ENCODE measurements around the gene SGCD. TPM values are rescaled to one million over a fixed set of nuclear protein-coding genes. Genes with fewer than 3 reads are reported as not detected.

The SGCD gene
- total and polyA plus RNA-seq, 2 of the 4 experiments (the other 2 are of a cell fraction) = 5.8 to 10.6 TPM

GRCh38 chr5:156589946-156590216 lies 262.9 kb downstream of the SGCD start:
- H4K5ac ChIP-seq (ENCODE audit: low read depth, low read length) = no peak overlapping the region
- BruUV-seq (replicated peaks) = no TSS peak
- no peak for ATAC-seq (ENCODE audit: low read depth)
- no peak for TF ChIP-seq MAZ (IDR thresholded peaks at IDR 0.05; ENCODE audit: borderline replicate concordance, low read depth, low read length)
- TF ChIP-seq USF2 (IDR thresholded peaks at IDR 0.05; ENCODE audit: low read depth, low read length) = no peak
- TF ChIP-seq CEBPB (IDR thresholded peaks at IDR 0.05; ENCODE audit: low read depth, low read length) = no peak
- no peak for TF ChIP-seq RAD21 (IDR thresholded peaks at IDR 0.05; ENCODE audit: low read length)
- TF ChIP-seq NFE2L2 (IDR thresholded peaks at IDR 0.05; ENCODE audit: low read depth, low read length) = no peak
- TF ChIP-seq FOS (IDR thresholded peaks at IDR 0.05; ENCODE audit: low read depth, low read length) = no peak
- TF ChIP-seq ELK1 (IDR thresholded peaks at IDR 0.05; ENCODE audit: borderline replicate concordance, low read depth, low read length) = no peak
- no peak for TF ChIP-seq RFX5 (IDR thresholded peaks at IDR 0.05; ENCODE audit: low read depth, low read length)
- TF ChIP-seq CHD1 (IDR thresholded peaks at IDR 0.05; ENCODE audit: low read depth, low read length) = no peak
- TF ChIP-seq MXI1 (IDR thresholded peaks at IDR 0.05; ENCODE audit: borderline replicate concordance, low read depth, low read length) = no peak
- TF ChIP-seq CTCF (conservative IDR thresholded peaks at IDR 0.05; ENCODE audit: low read depth, low read length) = no peak
- TF ChIP-seq RCOR1 (IDR thresholded peaks at IDR 0.05; ENCODE audit: insufficient replicate concordance, low read length) = no peak
- TF ChIP-seq SMC3 (IDR thresholded peaks at IDR 0.05; ENCODE audit: low read depth, low read length) = no peak
- TF ChIP-seq POLR2A (IDR thresholded peaks at IDR 0.05; ENCODE audit: low read depth, low read length) = no peak
- H3K79me1 ChIP-seq (ENCODE audit: low read depth in 1 of 2, low read length in 2 of 2) = no peaks in the 10 kb centered on the region
- no peak overlapping the region for H2AFZ ChIP-seq (replicated peaks; ENCODE audit: low read length, poor library complexity)
- no peak overlapping the region for H4K91ac ChIP-seq (ENCODE audit: insufficient read depth, low read depth, low read length)
- no peak overlapping the region for H3K4ac ChIP-seq (ENCODE audit: low read depth, low read length)
- H3K36me3 ChIP-seq (ENCODE audit: control insufficient read depth, insufficient read depth, low read length) = peaks cover 8% of the 10 kb centered on the region; the same call in 1 of the 2 replicates
- H3K9me3 ChIP-seq (ENCODE audit: control insufficient read depth, insufficient read depth, low read length) = no peaks in the 10 kb centered on the region
- 27% methylated on average over 2 of the region's 4 CpGs; no CpG with 5 or more reads in 1 of the 2 experiments for WGBS, 2 experiments (ENCODE audit: extremely low coverage in 2 of 2, insufficient read length in 1 of 2)
- no peak overlapping the region for H3K56ac ChIP-seq (ENCODE audit: extremely low read depth, insufficient read depth, low read length)
- peaks cover 4% of the 10 kb centered on the region for H3K4me1 ChIP-seq (ENCODE audit: control insufficient read depth, insufficient read depth, low read length)
- H2BK120ac ChIP-seq (ENCODE audit: low read depth, low read length) = no peak overlapping the region
- in situ Hi-C loops (cut with MboI; ENCODE audit: low sequenced_read_pairs) (no loop called here), intact Hi-C loops (cut with micrococcal nuclease) (no loop called here), dilution Hi-C loops (cut with HindIII; ENCODE audit: low sequenced_read_pairs, unreplicated experiment) (no loop called here)
- no peak overlapping the region for H3K9ac ChIP-seq (ENCODE audit: low read depth, low read length)
- no peaks in the 10 kb centered on the region for H3K9me1 ChIP-seq (ENCODE audit: insufficient read depth, low read length)
- no peak overlapping the region for H3K4me3 ChIP-seq (ENCODE audit: insufficient read depth, low read depth, low read length)
- H4K20me1 ChIP-seq (ENCODE audit: insufficient read depth, low read length) = no peaks in the 10 kb centered on the region
- no peak overlapping the region for H3K4me2 ChIP-seq (ENCODE audit: low read depth, low read length)
- no peak overlapping the region for H2BK5ac ChIP-seq (ENCODE audit: low read depth, low read length, poor library complexity, severe bottlenecking)
- CTCF ChIA-PET = no interaction called here
- no peak overlapping the region for H2BK15ac ChIP-seq (ENCODE audit: low read depth, low read length)
- POLR2A ChIA-PET (ENCODE audit: unreplicated experiment) = no interaction called here
- DNase-seq = no peak
- H2AK5ac ChIP-seq (ENCODE audit: low read depth, low read length) = no peak overlapping the region
- H3K27me3 ChIP-seq (ENCODE audit: control insufficient read depth, insufficient read depth, low read length) = no peaks in the 10 kb centered on the region
- H2BK20ac ChIP-seq (ENCODE audit: low read depth, low read length) = no peak overlapping the region
- no peak overlapping the region for H2AK9ac ChIP-seq (replicated peaks; ENCODE audit: low read depth, low read length, poor library complexity)
- H4K8ac ChIP-seq (ENCODE audit: low read depth in 2 of 2, low read length in 2 of 2) = no peak overlapping the region
- no peak overlapping the region for H3K27ac ChIP-seq (ENCODE audit: insufficient read depth, low read length)
- H3K23ac ChIP-seq (ENCODE audit: low read depth, low read length) = no peak overlapping the region
- no peak overlapping the region for H3K14ac ChIP-seq (replicated peaks; ENCODE audit: low read depth, low read length)
- H3K18ac ChIP-seq (ENCODE audit: low read depth, low read length) = no peak overlapping the region

All from IMR-90 (cell line).